H9 (cell line): Measurements from ENCODE around the gene POLD3. TPM values are rescaled to one million over a fixed set of nuclear protein-coding genes. Genes with fewer than 3 reads are reported as not detected.

ENCODE experiments used
- DNase-seq: peaks from one replicate; pipeline ENCODE4 v3.0.0-alpha.2; 2017
- H2AFZ ChIP-seq: one replicate; pipeline ENCODE4 v1.6.1; 2013; ENCODE audit warnings: mild to moderate bottlenecking, low read length, control low read depth, moderate library complexity
- H2AK5ac ChIP-seq: 2 replicates; pipeline ENCODE4 v1.6.1; 2013; ENCODE audit warnings: low read length, control low read depth, mixed read lengths; ENCODE audit not compliant: insufficient read length
- H2BK120ac ChIP-seq: one replicate; pipeline ENCODE4 v1.6.1; 2013; ENCODE audit warnings: low read depth, mild to moderate bottlenecking, low read length, control low read depth, inconsistent platforms; ENCODE audit not compliant: poor library complexity, severe bottlenecking
- H2BK12ac ChIP-seq: 2 replicates; pipeline ENCODE4 v1.6.1; 2013; ENCODE audit warnings: low read length, control low read depth, mixed read lengths, low read depth; ENCODE audit not compliant: insufficient read length
- H2BK15ac ChIP-seq: 2 replicates; pipeline ENCODE4 v1.6.1; 2013; ENCODE audit warnings: low read depth, low read length, control low read depth
- H2BK20ac ChIP-seq: one replicate; pipeline ENCODE4 v1.6.1; 2013; ENCODE audit warnings: low read depth, mild to moderate bottlenecking, low read length, control low read depth, inconsistent platforms; ENCODE audit not compliant: poor library complexity, severe bottlenecking
- H2BK5ac ChIP-seq: 2 replicates; pipeline ENCODE4 v1.6.1; 2013; ENCODE audit warnings: low read length, control low read depth, mixed read lengths; ENCODE audit not compliant: insufficient read length
- H3K14ac ChIP-seq: 2 replicates; pipeline ENCODE4 v1.6.1; 2013; ENCODE audit warnings: low read length, control low read depth; ENCODE audit not compliant: insufficient read depth
- H3K18ac ChIP-seq: 2 replicates; pipeline ENCODE4 v1.6.1; 2013; ENCODE audit warnings: low read depth, mild to moderate bottlenecking, mixed read lengths, low read length, control low read depth; ENCODE audit not compliant: insufficient read length
- H3K23ac ChIP-seq: 2 replicates; pipeline ENCODE4 v1.6.1; 2013; ENCODE audit warnings: low read length, control low read depth, mixed read lengths, low read depth; ENCODE audit not compliant: insufficient read length
- H3K23me2 ChIP-seq: 2 replicates; pipeline ENCODE4 v1.6.1; 2013; ENCODE audit warnings: low read depth, mild to moderate bottlenecking, mixed read lengths, low read length, control low read depth; ENCODE audit not compliant: insufficient read length, poor library complexity, severe bottlenecking
- H3K27ac ChIP-seq: 2 replicates; pipeline ENCODE4 v1.5.1; 2013; ENCODE audit warnings: low read length, control low read depth, mixed read lengths, low read depth; ENCODE audit not compliant: insufficient read length
- H3K27me3 ChIP-seq: 2 replicates; pipeline ENCODE4 v1.6.1; 2013; ENCODE audit warnings: low read length, control low read depth, inconsistent platforms; ENCODE audit not compliant: insufficient read depth
- H3K4ac ChIP-seq: 2 replicates; pipeline ENCODE4 v1.6.1; 2013; ENCODE audit warnings: low read depth, mild to moderate bottlenecking, control low read depth, inconsistent platforms, low read length, moderate library complexity
- H3K4me1 ChIP-seq: 2 replicates; pipeline ENCODE4 v1.6.1; 2013; ENCODE audit warnings: low read length, control low read depth, inconsistent platforms; ENCODE audit not compliant: insufficient read depth
- H3K4me2 ChIP-seq: 2 replicates; pipeline ENCODE4 v1.6.1; 2013; ENCODE audit warnings: low read length, control low read depth, mixed read lengths; ENCODE audit not compliant: insufficient read length, insufficient read depth
- H3K56ac ChIP-seq: 2 replicates; pipeline ENCODE4 v1.6.1; 2013; ENCODE audit warnings: low read depth, mild to moderate bottlenecking, mixed read lengths, low read length, control low read depth; ENCODE audit not compliant: insufficient read length
- H3K79me1 ChIP-seq: 2 replicates; pipeline ENCODE4 v1.6.1; 2013; ENCODE audit warnings: low read depth, mild to moderate bottlenecking, moderate library complexity, low read length, control low read depth, inconsistent platforms; ENCODE audit not compliant: insufficient read depth, poor library complexity, severe bottlenecking
- H3K79me2 ChIP-seq: 2 replicates; pipeline ENCODE4 v1.6.1; 2013; ENCODE audit warnings: low read length, control low read depth, inconsistent platforms; ENCODE audit not compliant: insufficient read depth
- H3K9ac ChIP-seq: 2 replicates; pipeline ENCODE4 v1.6.1; 2013; ENCODE audit warnings: low read length, control low read depth, mixed read lengths; ENCODE audit not compliant: insufficient read length; ENCODE audit errors: extremely low read depth
- H3K9me3 ChIP-seq: one replicate; pipeline ENCODE4 v1.6.1; 2013; ENCODE audit warnings: low read depth, low read length, inconsistent platforms; ENCODE audit not compliant: control insufficient read depth
- H3T11ph ChIP-seq: one replicate; pipeline ENCODE4 v1.6.1; 2013; ENCODE audit warnings: mild to moderate bottlenecking, low read length, control low read depth, inconsistent platforms
- H4K20me1 ChIP-seq: one replicate; pipeline ENCODE4 v1.6.1; 2013; ENCODE audit not compliant: control insufficient read depth, insufficient read length, insufficient read depth
- H4K5ac ChIP-seq: 2 replicates; pipeline ENCODE4 v1.6.1; 2013; ENCODE audit warnings: low read depth, mild to moderate bottlenecking, mixed read lengths, low read length, control low read depth; ENCODE audit not compliant: insufficient read length
- H4K8ac ChIP-seq: replicated peaks from 2 replicates; pipeline ENCODE4 v1.6.1; 2013; ENCODE audit warnings: low read length, control low read depth, mixed read lengths, low read depth; ENCODE audit not compliant: insufficient read length
- H4K91ac ChIP-seq: 2 replicates; pipeline ENCODE4 v1.6.1; 2013; ENCODE audit warnings: low read depth, mild to moderate bottlenecking, moderate library complexity, mixed read lengths, low read length, control low read depth; ENCODE audit not compliant: insufficient read length
- H3K27ac Mint-ChIP-seq, 3 experiments: 2 replicates in 2 of 3; 3 replicates in 1 of 3; pipeline ENCODE4 v1.8.0; 2020 to 2021; ENCODE audit warnings: mixed read lengths in 3 of 3, mild to moderate bottlenecking in 1 of 3, moderate library complexity in 1 of 3
- H3K27me3 Mint-ChIP-seq: 2 replicates; pipeline ENCODE4 v1.8.0; 2021; ENCODE audit warnings: low read depth, mild to moderate bottlenecking, moderate library complexity, mixed read lengths
- H3K36me3 Mint-ChIP-seq, 3 experiments: 2 replicates in 2 of 3; 3 replicates in 1 of 3; pipeline ENCODE4 v1.8.0; 2020 to 2021; ENCODE audit warnings: low read depth in 3 of 3, mixed read lengths in 3 of 3; ENCODE audit not compliant: insufficient read depth in 1 of 3
- H3K4me1 Mint-ChIP-seq, 2 experiments: 2 replicates each; pipeline ENCODE4 v1.8.0; 2020; ENCODE audit warnings: mixed read lengths in 2 of 2
- H3K4me3 Mint-ChIP-seq, 2 experiments: 2 replicates in 1 of 2; 3 replicates in 1 of 2; pipeline ENCODE4 v1.8.0; 2020 to 2021; ENCODE audit warnings: mild to moderate bottlenecking in 2 of 2, mixed read lengths in 2 of 2, moderate library complexity in 1 of 2
- H3K9me3 Mint-ChIP-seq, 2 experiments: 2 replicates in 1 of 2; 3 replicates in 1 of 2; pipeline ENCODE4 v1.8.0; 2020; ENCODE audit warnings: mild to moderate bottlenecking in 2 of 2, mixed read lengths in 2 of 2, moderate library complexity in 1 of 2
- CTCF ChIP-seq: fragments of 200-600 bp; sonication (generic); conservative IDR thresholded peaks from 3 replicates; pipeline ENCODE4 v1.8.0; 2021; ENCODE audit warnings: antibody characterized with exemption, mild to moderate bottlenecking
- WGBS: extraction: QIAGEN DNeasy Blood & Tissue Kit; methylation state at CpG from one replicate; pipeline ENCODE4 v1.1.7; 2013; ENCODE audit warnings: missing lambda C conversion rate, low lambda C conversion rate, mixed read lengths; ENCODE audit not compliant: insufficient read length; ENCODE audit errors: extremely low coverage; 5-methylcytosine and 5-hydroxymethylcytosine counted together
- total RNA-seq: library from RNA; stranded (reverse); gene quantifications from 2 replicates; pipeline ENCODE4 v1.2.1, GENCODE V29; 2021

POLD3 gene
- total RNA-seq, 1 experiment from 2014 or later = 34.1 TPM

GRCh38 chr11:74581954-74582547 is 10.3 kb upstream of the POLD3 start:
- no CpG with 5 or more reads among the region's 4 CpGs for WGBS
- TF ChIP-seq CTCF = no peak
- H3K27ac Mint-ChIP-seq = no peak overlapping the region

More at GRCh38 chr11:74581954-74582547, 10.3 kb upstream of the POLD3 start:
- no peak overlapping the region for H2BK5ac ChIP-seq
- no peak overlapping the region for H3K14ac ChIP-seq
- H3K4ac ChIP-seq = no peak overlapping the region
- H3K23ac ChIP-seq = no peak overlapping the region
- no peaks in the 10 kb centered on the region for H3K27me3 ChIP-seq
- no peak overlapping the region for H3K56ac ChIP-seq
- no peaks in the 10 kb centered on the region for H3K27me3 Mint-ChIP-seq
- no peak overlapping the region for H4K8ac ChIP-seq
- H3K9me3 ChIP-seq = no peaks in the 10 kb centered on the region
- no peak overlapping the region for H2BK15ac ChIP-seq
- H3T11ph ChIP-seq = no peak overlapping the region
- H3K23me2 ChIP-seq = no peaks in the 10 kb centered on the region
- no peak for DNase-seq
- peaks cover 0 to 6% of the 10 kb centered on the region in 2 experiments; a peak in 2 of 4 replicates for H3K4me1 Mint-ChIP-seq
- H3K79me2 ChIP-seq = no peaks in the 10 kb centered on the region
- H4K91ac ChIP-seq = no peak overlapping the region
- H3K4me3 Mint-ChIP-seq = no peak overlapping the region
- H2AFZ ChIP-seq = no peak overlapping the region
- H3K27ac ChIP-seq = no peak overlapping the region
- no peak overlapping the region for H2BK12ac ChIP-seq
- no peak overlapping the region for H2BK120ac ChIP-seq
- no peak overlapping the region for H2AK5ac ChIP-seq
- no peaks in the 10 kb centered on the region for H3K79me1 ChIP-seq
- H3K36me3 Mint-ChIP-seq = no peaks in the 10 kb centered on the region
- H3K18ac ChIP-seq = no peak overlapping the region
- no peak overlapping the region for H4K5ac ChIP-seq
- H3K4me2 ChIP-seq = no peak overlapping the region
- H3K4me1 ChIP-seq = no peaks in the 10 kb centered on the region
- no peak overlapping the region for H2BK20ac ChIP-seq
- H4K20me1 ChIP-seq = no peaks in the 10 kb centered on the region
- no peaks in the 10 kb centered on the region for H3K9me3 Mint-ChIP-seq
- H3K9ac ChIP-seq = no peak overlapping the region
